GM18520 (cell line): ENCODE measurements around the gene DCHS1.

ENCODE experiments used
- ATAC-seq: cut with Tn5 transposase; IDR thresholded peaks from one replicate; pipeline ENCODE4 v1.9.1; 2021; ENCODE audit not compliant: unreplicated experiment

Gene DCHS1

GRCh38 chr11:6629892-6630631 lies 25.5 kb downstream of the DCHS1 start:
- no peak for ATAC-seq

- no peak for ATAC-seq
Measured at GRCh38 chr11:6629573-6629891, 26.1 kb downstream of the DCHS1 start.

- no peak for ATAC-seq
Measured at GRCh38 chr11:6628526-6628925, 27.1 kb downstream of the DCHS1 start.

DNA sequence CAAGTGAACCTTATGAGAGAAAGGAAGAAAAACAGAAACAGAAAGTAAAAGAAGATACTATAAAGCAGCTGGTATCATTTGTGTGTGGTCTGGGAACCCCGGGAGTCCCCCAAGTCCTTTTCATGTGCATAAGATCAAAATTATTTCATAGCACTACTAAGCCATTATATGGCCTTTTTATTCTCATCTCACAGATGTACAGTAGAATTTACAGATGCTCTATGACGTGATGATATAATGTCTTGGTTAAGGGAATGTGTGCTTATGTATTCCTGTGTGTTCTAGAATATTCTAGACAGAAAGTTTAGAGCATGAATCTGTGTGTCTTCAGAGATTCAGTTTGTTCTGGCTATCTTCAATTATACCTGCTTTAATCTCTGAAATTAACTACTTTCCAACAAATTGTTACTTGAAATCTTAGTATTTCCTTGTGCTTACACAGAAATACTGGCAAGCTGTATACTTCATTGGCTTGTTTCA lies 27.8 kb downstream of the DCHS1 start:
- peak; percentile 80 for ATAC-seq

- ATAC-seq = no peak
Measured at GRCh38 chr11:6626971-6627761, 28.4 kb downstream of the DCHS1 start.

DNA sequence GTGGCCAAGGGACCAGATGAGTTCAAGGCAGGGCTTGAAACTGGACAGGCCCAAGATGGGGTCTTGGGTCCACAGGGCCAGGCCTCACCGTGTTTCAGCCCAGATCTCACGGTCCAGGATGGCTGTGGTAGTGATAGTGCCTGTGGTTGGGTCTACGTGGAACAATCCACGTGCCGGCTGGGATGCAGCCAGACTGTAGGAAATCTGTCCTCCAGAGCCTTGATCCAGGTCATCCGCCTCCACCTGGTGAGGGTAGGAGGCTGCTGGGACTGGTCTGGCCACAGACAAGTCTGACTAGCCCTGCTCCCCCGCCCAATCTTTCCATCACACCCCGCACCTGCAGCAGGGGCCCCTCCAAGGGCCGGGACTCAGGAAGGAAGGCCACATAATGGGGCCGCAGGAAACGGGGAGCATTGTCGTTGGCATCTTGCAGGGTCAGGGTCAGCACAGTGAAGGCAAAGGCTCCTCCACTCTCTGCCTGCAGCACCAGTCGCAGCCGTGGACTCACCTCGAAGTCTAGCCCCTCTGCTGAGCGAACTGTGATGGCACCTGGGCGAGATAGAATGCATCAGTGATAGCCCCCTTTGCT lies 29.7 kb downstream of the DCHS1 start:
- no peak for ATAC-seq

GRCh38 chr11:6625156-6625831 lies 30.3 kb downstream of the DCHS1 start:
- ATAC-seq = no peak

- ATAC-seq = no peak
Measured at GRCh38 chr11:6623391-6624363, 31.9 kb downstream of the DCHS1 start.

- ATAC-seq = no peak
Measured at GRCh38 chr11:6622261-6623171, 33.1 kb downstream of the DCHS1 start.

GRCh38 chr11:6621711-6622211 lies 33.8 kb downstream of the DCHS1 start:
- no peak for ATAC-seq

- no peak for ATAC-seq
Measured at GRCh38 chr11:6620636-6621035, 35.0 kb downstream of the DCHS1 start.

DNA sequence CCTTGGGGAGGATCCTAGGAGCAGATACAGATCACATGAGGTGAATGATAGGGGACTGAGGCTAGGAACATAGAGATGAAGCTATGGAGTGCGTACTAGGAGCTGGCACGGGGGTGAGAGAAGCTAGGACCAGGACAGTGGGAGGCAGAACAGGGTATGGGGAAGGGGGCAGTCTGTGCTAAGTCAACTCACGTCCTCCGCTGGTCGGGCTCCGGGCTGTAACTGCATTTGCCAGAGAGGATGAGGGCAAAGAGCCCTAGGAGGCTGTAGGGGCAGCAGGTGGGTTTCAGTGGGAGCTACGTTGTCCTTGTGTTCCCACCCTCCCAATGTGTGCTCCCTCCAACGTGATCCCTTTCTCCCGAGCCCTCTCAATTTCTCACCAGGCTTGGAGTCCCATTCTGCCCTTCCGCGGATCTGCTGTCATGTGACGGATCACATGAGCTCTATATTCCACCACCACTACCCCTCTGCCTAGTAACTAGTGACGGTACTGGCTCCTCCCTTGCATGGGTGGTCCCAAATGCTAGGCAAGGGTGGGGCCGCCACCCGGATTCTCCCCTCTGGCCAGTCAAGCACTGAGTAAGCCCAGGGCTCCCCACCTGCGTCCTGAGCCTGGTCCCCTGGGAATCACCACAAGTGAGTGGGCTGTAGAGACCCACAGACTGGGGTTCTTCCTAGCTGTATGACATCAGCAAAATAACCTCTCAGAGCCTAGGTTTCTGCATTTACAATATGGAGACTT lies 36.4 kb downstream of the DCHS1 start, which contains the start of gene TPP1:
TPP1 (minus strand) TSS at position 419 of the 742 bp plus-strand sequence; CDS start at position 397, 22 bp downstream.
- peak; percentile 97 for ATAC-seq

- ATAC-seq = no peak
Measured at GRCh38 chr11:6618117-6619003, 37.2 kb downstream of the DCHS1 start.

GRCh38 chr11:6617315-6617781 lies 38.3 kb downstream of the DCHS1 start:
- no peak for ATAC-seq

GRCh38 chr11:6616596-6617250 lies 38.9 kb downstream of the DCHS1 start:
- no peak for ATAC-seq

GRCh38 chr11:6615882-6616585 lies 39.6 kb downstream of the DCHS1 start:
- no peak for ATAC-seq
